Ishikawa (cell line): ENCODE results near the gene AFF2.

Experiments used
- CEBPB ChIP-seq: IDR thresholded peaks from 2 replicates; pipeline ENCODE4 v1.6.1; 2012
- CREB1 ChIP-seq: IDR thresholded peaks from 2 replicates; pipeline ENCODE4 v1.6.1; 2012; ENCODE audit warnings: low read depth
- EGR1 ChIP-seq: IDR thresholded peaks from 2 replicates; pipeline ENCODE4 v1.6.1; 2012
- EP300 ChIP-seq: IDR thresholded peaks from 2 replicates; pipeline ENCODE4 v1.6.1; 2012; ENCODE audit warnings: borderline replicate concordance
- FOXM1 ChIP-seq: IDR thresholded peaks from 2 replicates; pipeline ENCODE4 v1.6.1; 2012; ENCODE audit warnings: low read depth, borderline replicate concordance
- MAX ChIP-seq: IDR thresholded peaks from 2 replicates; pipeline ENCODE4 v1.6.1; 2012
- NFIC ChIP-seq: IDR thresholded peaks from 2 replicates; pipeline ENCODE4 v1.6.1; 2012
- RAD21 ChIP-seq: IDR thresholded peaks from 2 replicates; pipeline ENCODE4 v1.6.1; 2012; ENCODE audit warnings: low read depth
- TAF1 ChIP-seq: IDR thresholded peaks from 2 replicates; pipeline ENCODE4 v1.6.1; 2012; ENCODE audit warnings: low read depth, mild to moderate bottlenecking
- TCF12 ChIP-seq: IDR thresholded peaks from 2 replicates; pipeline ENCODE4 v1.6.1; 2012; ENCODE audit warnings: low read depth
- TEAD4 ChIP-seq: IDR thresholded peaks from 2 replicates; pipeline ENCODE4 v1.6.1; 2012
- YY1 ChIP-seq: IDR thresholded peaks from 2 replicates; pipeline ENCODE4 v1.6.1; 2012; ENCODE audit warnings: low read depth
- ZBTB7A ChIP-seq: IDR thresholded peaks from 2 replicates; pipeline ENCODE4 v1.6.1; 2012; ENCODE audit warnings: low read depth
- TF ChIP-seq, protein P1 (sequence below): IDR thresholded peaks from 2 replicates; pipeline ENCODE4 v1.6.1; 2012; ENCODE audit warnings: low read depth, mild to moderate bottlenecking
- TF ChIP-seq, protein P2 (sequence below): IDR thresholded peaks from 2 replicates; pipeline ENCODE4 v1.6.1; 2012

Gene AFF2

GRCh38 chrX:148815218-148815961 is 315.0 kb downstream of the AFF2 start:
- no peak for TF ChIP-seq TEAD4
- no peak for TF ChIP-seq CREB1

- TF ChIP-seq CREB1, result no peak
- TF ChIP-seq, protein P1, sequence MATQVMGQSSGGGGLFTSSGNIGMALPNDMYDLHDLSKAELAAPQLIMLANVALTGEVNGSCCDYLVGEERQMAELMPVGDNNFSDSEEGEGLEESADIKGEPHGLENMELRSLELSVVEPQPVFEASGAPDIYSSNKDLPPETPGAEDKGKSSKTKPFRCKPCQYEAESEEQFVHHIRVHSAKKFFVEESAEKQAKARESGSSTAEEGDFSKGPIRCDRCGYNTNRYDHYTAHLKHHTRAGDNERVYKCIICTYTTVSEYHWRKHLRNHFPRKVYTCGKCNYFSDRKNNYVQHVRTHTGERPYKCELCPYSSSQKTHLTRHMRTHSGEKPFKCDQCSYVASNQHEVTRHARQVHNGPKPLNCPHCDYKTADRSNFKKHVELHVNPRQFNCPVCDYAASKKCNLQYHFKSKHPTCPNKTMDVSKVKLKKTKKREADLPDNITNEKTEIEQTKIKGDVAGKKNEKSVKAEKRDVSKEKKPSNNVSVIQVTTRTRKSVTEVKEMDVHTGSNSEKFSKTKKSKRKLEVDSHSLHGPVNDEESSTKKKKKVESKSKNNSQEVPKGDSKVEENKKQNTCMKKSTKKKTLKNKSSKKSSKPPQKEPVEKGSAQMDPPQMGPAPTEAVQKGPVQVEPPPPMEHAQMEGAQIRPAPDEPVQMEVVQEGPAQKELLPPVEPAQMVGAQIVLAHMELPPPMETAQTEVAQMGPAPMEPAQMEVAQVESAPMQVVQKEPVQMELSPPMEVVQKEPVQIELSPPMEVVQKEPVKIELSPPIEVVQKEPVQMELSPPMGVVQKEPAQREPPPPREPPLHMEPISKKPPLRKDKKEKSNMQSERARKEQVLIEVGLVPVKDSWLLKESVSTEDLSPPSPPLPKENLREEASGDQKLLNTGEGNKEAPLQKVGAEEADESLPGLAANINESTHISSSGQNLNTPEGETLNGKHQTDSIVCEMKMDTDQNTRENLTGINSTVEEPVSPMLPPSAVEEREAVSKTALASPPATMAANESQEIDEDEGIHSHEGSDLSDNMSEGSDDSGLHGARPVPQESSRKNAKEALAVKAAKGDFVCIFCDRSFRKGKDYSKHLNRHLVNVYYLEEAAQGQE, result peak; percentile 60
- TF ChIP-seq TEAD4, result no peak
- TF ChIP-seq TAF1, result no peak
Observed at GRCh38 chrX:148823986-148824385, 323.6 kb downstream of the AFF2 start.

DNA sequence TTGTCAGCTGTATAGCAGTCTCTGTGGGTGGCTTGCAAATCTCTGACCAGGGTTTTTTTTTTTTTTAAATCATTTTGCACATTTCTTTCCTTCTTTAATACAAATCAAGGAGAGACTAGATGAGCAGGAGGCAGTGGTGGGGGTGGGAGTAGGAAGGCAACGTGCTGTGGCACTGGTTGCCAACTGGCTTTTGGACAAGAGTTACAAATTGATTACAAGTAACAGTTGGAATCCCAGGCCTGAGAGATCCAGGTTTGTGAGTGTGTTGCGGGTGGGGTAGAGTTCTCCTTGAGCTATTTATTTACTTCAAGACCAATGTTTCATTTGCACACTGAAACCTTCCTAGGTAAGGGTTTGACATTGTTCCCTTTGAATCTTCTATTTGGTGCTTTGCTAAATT is 325.3 kb downstream of the AFF2 start:
- TF ChIP-seq CREB1, result no peak
- no peak for TF ChIP-seq YY1
- no peak for TF ChIP-seq TCF12
- no peak for TF ChIP-seq NFIC
- no peak for TF ChIP-seq EP300

- TF ChIP-seq EP300, result no peak
Observed at GRCh38 chrX:148836741-148837140, 336.3 kb downstream of the AFF2 start.

DNA sequence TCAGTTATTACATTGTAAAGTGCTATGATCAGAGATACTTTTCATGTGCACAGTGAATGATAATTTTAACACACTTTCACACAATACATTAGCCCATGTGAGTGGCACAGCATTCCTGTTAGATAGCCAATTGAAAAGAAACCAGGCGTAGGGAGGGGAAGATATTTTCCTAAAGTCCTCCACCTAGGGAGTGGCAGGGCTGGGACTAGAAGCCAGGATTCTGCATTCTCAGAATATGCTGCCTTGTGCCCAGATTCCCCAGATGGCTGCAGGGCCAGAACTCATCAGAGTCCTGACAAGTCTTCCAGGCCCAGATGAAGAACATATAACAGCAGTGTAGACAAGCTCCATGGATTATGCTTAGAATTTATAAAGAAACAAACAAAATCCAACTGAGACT is 350.2 kb downstream of the AFF2 start:
- TF ChIP-seq FOXM1 (no peak), TAF1 (no peak), RAD21 (no peak), EGR1 (no peak), MAX (no peak), TCF12 (no peak), NFIC (no peak)
- TF ChIP-seq, protein P1, result no peak

DNA sequence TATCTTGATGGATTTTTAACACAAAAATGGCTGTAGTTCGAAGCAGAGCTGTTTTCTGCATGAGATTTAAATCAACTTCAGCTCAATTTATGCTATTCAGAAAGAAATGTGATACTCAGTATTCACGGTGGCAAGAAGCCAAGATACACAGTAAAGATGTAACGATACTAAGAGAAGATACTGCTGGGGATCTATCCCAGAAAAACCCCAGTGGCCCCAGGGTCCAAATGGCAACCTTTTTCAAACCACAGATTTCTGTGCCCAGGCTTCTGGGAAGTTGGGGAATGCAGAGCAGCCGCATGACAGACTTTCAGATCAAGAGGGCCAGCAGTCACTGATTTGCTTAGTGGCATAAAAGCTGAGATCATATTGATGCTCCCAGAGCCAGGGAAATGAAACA is 353.9 kb downstream of the AFF2 start:
- TF ChIP-seq ZBTB7A (no peak), TCF12 (no peak), CEBPB (no peak), NFIC (no peak), RAD21 (no peak), CREB1 (no peak), FOXM1 (no peak), EP300 (no peak)
- TF ChIP-seq, protein P2, sequence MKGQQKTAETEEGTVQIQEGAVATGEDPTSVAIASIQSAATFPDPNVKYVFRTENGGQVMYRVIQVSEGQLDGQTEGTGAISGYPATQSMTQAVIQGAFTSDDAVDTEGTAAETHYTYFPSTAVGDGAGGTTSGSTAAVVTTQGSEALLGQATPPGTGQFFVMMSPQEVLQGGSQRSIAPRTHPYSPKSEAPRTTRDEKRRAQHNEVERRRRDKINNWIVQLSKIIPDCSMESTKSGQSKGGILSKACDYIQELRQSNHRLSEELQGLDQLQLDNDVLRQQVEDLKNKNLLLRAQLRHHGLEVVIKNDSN, result no peak

GRCh38 chrX:148856505-148856904 is 356.1 kb downstream of the AFF2 start:
- TF ChIP-seq EP300, result no peak
- TF ChIP-seq, protein P2, result no peak
- no peak for TF ChIP-seq RAD21
- no peak for TF ChIP-seq ZBTB7A
